Measurements from ENCODE around the gene OTUB1.
"Not testable (repeated sequence)": the region's sequence is repeated elsewhere in the genome, so short reads cannot be mapped to it uniquely, and the experiment has no call there.

Gene OTUB1, protein sequence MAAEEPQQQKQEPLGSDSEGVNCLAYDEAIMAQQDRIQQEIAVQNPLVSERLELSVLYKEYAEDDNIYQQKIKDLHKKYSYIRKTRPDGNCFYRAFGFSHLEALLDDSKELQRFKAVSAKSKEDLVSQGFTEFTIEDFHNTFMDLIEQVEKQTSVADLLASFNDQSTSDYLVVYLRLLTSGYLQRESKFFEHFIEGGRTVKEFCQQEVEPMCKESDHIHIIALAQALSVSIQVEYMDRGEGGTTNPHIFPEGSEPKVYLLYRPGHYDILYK

DNA sequence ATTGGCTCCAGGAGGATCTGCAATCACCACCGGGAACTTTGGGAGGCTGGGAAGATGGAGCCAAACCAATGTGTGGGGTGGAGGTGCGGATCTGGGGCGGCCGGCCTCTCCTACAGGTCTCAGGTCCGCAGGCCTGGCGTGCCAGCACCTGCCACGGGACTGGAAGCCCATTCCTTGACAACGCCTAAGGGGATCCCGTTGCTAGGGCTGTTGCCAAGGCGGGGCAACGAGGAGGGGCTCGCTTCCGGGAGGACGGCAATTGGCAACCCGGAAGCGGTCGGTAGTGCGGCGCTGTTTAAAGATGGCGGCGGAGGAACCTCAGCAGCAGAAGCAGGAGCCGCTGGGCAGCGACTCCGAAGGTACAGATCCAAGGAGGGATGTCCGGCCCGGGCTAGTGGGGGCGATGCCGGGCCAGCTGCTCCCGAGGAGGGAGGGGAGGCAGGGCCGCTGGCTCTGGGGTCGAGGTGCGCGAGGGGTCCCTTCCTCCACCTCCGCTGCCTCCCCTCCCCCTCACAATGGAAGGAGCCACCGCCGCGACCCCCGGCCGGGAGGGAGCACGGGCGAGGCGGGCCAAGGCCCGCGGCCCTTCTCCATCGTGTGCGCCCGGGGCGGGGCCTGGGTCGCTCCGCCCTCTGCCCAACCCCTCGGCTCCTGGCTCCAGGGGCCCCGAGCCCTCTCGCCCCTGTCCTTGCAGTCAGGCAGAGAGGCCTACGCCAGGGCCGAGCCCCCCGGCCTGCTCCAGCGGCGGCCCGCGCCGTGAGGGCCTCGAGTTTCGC lies at the start of gene OTUB1:
Gene OTUB1, plus strand, starts transcription at position 283 of the 776 bp plus-strand sequence. Its CDS starts 19 bp downstream, at position 302.
- DNase-seq, result peak; percentile 83

DNA sequence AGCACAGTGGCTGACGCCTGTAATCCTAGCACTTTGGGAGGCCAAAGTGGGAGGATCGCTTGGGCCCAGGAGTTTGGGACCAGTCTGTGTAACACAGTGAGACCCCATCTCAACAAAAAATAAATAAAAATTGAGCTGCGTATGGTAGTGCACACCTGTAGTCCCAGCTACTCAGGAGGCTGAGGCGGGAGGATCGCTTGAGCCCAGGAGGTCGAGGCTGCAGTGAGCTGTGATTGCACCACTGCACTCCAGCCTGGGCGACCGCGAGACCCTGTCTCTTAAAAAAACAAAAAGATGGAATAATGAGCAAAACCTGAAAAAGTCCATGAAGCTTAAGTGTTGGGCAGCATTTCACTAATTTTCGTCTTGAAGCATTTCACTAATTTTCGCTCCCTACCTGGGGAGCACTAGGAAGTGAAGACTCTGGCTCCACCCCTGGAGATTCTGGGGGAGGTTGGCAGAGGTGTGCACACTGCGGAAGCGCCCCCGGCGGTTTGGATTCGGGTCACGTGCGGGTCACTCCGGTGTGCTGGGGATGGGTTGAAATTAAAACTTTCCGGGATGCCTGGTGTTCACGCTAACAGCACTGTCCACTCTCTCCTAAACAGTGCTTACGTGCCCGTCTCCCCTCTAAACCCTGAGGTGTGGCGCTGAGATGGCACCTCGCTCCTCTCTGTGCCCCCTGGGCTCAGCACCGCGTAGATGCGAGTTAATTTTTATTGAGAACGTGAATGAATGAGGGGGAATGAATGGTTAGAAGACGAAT lies 48.3 kb upstream of the OTUB1 start:
- no peak for DNase-seq

DNA sequence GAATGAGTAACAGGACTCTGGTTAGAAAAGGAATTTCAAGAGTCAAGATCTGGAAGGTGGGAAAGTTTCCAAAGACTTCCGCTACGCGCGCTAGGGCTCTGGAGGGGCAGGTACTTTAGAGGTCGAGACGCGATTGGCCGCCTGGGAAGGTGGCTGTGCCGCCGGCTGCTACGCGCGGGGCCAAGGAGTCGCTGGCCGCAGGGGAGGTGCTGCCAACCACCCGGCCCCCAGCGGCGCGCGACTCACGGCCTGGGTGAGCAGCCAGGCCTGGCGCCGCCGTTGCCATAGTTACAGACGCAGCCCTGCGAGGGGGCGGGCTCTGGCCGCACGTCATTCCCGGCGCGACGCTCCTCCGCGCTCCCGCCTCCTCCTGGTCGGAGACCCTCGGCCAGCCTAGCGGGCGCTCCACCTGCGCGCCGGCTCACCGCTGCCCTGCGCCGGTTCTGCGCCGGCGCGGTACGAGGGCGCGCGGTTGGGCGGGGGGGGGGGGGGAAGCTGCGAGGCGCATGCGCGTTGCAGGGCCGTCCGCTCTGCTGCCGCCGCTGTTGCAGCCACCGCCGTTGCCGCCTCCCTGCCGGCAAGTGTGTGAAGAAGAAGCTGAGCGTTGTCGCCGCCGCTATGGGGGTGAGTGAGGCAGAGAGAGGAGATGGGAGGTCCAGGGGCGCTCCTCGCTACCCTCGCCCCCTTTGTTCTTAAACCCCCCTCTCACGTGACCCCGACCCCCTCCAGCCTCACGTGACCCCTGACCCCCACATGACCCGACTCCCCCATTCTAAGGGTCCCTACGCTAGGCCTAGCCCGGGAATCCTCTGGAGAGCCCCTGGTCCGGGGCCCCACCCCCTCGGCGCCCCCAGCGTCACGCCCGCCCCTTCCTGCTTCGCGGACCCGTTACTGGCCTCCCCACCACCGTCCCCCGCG lies 47.5 kb upstream of the OTUB1 start, which contains the start of gene NAA40:
Gene NAA40, plus strand, starts transcription at position 524 of the 918 bp plus-strand sequence. Its CDS starts 95 bp downstream, at position 619.
- peak; percentile 93 for DNase-seq

DNA sequence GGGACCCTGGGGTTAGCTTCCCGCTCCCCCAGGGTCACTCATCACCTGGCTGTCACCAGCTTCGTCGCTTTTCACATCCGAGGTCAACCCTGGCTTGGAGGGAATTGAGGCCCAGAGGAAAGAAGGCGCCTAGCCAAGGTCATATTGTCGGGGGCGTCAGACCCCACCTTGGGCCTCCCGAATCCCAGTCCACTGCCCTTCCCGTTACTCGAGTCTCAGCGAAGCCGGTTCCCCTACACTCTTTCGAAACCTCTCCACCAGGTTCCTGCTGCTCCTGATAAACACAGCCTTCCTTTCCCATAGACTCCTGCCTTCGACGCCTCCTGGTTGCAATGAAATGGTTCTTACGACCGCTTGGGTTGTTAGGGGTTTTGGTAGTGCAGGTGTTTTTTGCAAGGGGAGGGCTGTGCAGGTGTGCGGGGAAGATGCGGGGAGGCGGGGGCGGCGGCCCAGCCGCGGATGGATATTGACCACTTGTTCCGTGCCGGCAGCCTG lies 46.8 kb upstream of the OTUB1 start:
- no peak for DNase-seq

DNA sequence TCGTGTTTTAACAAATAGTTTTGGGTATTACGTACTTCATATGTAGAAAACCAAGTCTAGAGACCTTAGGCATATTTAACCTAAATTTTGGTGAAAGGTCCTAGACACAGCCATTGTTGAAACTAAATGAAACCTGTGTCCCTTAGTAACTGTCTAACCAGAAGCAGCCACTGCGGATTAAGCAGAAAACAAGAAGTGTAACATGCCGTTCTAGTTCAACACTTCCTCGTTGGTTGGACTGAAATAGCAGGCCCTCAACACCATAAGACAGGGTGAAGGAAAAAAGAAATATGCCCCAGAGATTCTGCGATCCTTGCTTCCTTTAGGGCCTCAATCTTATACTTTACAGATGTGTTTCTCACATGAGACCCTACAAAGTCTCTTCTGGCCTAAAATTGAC lies 45.5 kb upstream of the OTUB1 start:
- DNase-seq, result peak; percentile 87

DNA sequence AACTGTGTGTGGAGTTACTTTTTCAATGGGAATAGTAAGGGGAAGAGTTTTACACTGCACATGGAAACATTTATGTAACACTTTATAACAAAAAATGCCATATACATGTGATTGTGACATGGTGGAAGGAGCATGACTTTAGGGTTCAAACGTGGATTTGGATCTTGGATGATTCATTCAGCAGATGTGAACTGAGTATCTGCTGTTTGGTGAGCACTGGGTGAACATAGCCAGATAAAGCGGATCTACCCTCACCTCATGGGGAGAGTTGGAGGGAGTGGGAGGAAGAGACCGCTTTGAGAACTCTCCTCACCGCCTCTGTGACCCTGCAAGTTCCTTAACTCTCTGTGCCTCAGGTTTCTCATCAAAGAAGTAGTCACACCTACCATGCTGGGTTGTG lies 44.3 kb upstream of the OTUB1 start:
- peak; percentile 14 for DNase-seq

DNA sequence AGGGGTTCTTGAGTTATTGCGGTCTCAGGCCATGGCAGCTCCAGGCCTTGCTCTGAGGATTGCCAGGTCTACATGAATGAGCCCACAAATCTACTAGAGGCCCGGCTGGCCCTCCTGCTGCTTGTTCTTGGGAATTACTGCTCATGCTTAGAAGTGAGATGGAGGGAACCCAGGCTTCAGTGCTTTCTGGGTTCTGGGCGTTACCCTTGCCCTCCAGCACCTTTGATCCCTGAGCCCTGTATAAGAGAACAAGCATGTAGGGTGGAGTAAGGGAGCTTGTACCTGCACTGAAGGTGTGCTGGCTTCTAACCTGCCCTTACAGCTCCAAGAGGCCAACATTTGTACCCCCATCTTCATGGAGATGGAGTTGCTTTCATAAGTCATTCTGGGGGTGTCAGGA lies 43.4 kb upstream of the OTUB1 start:
- DNase-seq, result no peak

DNA sequence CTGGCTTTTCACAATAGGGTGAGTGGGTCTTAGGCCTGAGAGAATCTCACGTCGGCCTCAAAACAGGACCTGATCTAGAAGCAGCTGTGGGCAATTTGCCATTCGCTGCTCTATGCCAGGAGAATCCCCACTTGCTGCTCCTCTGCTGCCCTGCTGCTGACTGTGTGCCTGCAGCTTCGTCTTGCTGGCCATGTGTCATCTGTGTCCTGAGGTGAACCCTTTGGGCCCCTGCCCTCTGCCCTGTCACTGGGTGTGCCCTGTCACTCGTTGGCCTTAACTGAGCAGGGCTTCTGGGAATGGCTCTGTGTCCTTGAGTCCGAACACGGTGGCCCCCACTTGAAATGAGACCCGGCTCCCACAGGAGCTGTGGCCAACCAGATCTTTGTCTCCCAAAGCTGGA lies 41.3 kb upstream of the OTUB1 start:
- DNase-seq, result no peak

DNA sequence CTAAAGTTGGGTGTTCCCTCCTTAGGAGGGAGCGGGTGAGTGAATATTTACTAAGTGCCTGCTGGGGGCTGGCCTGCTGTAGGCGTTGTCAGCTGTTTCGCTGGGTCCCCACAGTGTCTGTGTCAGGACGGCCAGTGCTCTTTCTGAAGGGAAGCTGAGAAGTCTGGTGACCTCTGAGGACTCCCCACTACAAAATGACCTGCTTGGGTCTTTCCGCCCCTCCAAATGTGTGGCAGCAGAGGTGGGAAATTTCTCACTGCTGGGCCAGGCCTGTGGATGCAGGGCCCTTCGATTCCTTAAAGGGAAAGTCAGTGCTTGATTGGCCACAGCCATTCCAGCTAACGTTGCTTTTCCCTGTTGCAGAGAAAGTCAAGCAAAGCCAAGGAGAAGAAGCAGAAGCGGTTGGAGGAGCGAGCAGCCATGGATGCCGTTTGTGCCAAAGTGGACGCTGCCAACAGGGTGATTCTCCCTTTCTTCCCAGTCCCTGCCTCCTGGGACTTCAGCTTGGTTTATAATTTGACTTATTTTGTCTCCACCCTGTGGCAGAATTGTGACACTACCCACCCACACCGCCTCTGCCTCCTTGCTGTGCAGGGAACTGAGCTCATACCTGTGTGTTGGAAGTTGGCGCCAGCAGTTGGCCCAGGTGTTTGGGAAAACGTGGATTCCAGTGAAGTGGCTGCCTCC lies 40.6 kb upstream of the OTUB1 start:
- DNase-seq, result peak; percentile 57

DNA sequence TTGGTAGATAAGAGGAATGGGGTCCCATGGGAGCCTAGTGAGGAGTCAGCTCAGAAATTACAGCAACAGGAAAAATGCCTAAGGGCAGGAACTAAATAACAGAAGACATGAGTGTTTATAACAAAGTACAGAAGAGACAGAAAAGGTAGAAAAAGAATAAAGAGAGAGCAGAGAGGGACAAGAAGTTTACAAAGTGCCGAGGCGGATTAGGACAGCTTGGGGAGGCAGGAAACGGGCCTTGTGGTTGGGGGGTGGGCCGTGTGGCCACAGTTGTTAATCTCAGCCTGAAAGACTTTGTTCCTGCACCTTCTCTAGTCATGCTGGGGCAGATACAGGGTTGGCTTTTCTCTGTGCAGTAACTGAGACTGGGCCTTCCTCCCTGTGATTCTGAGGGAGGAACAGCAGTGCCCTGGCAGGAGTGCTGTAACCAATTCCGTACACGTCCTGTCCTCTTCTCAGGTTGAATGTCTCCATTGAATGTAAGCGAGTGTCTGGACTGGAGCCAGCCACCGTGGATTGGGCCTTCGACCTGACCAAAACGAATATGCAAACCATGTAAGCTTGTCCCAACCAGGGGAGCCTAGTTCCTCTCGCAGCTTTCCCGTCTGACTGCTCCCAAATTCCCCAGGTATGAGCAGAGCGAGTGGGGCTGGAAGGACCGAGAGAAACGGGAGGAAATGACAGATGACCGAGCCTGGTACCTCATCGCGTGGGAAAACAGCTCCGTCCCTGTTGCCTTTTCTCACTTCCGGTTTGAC lies 34.3 kb upstream of the OTUB1 start:
- DNase-seq, result peak; percentile 81

DNA sequence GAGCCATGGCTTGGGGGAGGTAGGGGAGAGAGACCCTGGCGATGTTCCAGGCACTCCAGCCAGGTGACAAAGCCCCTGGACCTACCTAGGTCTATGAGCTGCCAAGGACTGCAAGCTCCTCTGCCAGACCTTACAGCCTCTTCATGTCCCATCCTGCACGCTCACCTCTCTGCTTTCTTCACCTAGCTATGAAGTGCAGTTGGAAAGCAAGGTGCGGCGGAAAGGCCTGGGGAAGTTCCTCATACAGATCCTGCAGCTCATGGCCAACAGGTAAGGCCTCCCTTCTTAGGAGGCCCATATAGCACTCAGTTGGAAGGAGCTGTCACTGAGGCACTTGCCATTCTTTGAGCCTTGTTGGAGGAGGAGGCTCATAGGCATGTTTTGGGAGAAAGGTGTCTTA lies 33.7 kb upstream of the OTUB1 start:
- no peak for DNase-seq

DNA sequence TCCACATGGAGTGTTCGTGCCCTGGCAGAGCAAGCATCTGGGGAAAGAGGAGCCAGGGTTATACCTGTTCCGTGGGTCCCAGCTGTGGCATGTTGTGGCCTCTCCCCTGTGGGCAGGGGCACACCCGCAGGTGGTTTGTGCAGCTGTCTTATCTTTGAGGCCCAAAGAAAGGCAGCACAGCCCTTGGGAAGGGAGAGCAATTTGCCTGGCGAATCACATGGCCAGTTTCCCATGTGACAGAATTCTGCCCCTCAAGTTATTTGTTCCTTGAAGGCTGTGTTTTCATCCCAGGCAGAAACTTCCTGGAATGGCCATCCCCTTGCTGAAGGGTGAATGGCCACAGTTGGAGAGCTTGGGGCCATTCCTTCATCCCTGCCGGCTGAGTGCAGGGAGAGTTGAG lies 28.2 kb upstream of the OTUB1 start:
- no peak for DNase-seq

DNA sequence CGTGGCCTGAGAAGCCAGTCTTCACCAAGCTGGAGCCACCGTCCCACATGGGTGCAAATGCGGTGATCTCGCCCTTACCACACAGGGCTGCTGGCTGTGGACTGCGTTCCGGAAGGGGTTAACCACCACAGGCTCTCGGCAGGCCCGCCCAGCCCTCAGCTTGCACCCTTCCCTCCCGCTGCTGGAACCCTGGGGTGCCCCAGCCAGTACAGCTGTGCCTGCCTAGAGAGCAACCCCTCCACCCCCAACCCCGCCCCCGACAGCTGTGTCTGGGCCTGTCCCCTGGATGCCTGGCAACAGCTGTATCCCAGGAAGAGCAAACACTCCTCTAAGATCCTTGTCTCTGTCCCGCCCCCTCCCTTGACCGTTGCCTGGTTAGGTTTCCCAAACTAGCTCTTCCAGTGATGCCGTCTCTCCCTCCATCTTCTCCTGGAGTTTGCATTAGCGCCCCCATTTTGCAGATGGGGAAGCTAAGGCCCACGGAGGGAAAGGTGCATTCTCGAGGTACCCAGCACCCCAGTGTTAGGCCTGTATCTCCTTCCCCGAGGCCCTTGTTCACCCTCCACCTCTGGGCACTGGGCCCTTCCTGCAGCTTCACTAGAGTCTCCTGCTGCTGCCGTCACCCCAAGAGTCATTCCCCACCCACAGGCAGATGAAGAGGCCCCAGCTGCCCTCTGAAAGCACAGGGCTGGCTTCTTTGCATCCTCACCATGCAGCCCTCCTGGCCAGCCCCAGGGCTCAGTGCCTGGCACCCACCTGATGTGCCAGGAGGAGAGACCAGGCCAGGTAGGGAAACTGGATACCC lies 24.4 kb upstream of the OTUB1 start:
- DNase-seq, result peak; percentile 90

DNA sequence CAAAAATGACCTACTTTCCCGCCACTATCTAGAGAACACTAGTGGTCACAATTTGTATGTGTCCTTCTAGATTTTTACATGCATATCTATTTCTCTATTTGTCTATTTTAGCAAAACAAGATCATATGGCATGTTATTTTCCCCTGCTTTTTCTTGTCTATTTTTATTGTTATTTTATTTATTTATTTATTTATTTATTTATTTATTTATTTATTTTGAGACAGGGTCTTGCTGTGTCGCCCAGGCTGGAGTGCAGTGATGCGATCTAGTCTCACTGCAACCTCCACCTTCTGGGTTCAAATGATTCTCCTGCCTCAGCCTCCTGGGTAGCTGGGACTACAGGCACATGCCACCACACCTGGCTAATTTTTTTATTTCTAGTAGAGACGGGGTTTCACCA lies 22.3 kb upstream of the OTUB1 start:
- not testable (repeated sequence) for DNase-seq

DNA sequence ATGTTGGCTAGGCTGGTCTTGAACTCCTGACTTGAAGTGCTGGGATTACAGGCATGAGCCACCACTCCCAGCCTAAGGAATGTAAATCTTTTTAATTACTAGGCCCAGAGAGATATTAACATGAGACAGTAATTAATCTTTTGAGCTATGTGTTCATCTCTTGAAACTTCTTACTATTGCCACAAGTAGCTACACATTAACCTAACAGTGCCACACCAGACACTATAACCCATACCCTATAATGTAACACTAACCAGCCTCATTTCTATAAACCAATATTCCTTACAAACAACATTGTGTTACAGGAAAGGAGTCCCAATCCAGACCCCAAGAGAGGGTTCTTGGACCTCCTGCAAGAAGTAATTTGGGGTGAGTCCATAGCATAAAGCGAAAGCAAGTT lies 19.8 kb upstream of the OTUB1 start:
- no peak for DNase-seq

DNA sequence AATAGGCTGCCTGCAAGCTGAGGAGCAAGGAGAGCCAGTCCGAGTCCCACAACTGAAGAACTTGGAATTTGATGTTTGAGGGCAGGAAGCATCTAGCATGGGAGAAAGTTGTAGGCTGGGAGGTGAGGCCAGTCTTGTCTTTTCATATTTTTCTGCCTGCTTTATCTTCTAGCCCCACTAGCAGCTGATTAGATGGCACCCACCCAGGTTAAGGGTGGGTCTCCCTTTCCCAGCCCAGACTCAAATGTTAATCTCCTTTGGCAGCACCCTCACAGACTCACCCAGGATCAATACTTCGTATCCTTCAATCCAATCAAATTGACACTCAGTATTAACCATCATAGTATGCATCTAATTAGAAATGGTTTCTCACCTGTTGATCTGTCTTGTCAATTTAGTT lies 16.8 kb upstream of the OTUB1 start:
- no peak for DNase-seq

DNA sequence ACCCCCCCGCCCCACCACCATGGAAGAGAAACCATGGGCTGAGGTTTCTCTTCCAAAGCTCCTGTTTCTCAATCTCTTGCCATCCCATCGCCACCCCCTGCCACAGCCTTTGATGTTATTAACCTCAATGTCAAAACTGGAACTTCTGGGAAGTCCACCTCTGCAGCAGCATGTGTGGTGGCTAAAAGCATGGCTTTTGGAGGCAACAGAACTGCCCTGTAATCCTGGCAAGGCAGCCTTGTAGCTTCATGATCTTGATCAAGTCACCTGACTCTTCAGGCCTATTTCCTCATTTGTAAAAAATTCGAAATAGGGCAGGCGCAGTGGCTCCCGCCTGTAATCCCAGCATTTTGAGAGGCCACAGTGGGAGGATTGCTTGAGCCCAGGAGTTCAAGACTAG lies 15.3 kb upstream of the OTUB1 start:
- peak; percentile 93 for DNase-seq

DNA sequence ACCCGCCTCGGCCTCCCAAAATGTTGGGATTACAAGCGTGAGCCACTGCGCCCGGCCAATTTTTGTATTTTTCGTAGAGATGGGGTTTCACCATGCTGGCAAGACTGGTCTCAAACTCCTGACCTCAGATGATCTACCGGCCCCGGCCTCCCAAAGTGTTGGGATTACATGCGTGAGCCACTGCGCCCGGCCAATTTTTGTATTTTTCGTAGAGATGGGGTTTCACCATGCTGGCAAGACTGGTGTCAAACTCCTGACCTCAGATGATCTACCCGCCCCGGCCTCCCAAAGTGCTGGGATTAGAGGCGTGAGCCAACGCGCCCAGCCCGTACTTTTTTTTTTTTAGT lies 12.4 kb upstream of the OTUB1 start:
- not testable (repeated sequence) for DNase-seq

DNA sequence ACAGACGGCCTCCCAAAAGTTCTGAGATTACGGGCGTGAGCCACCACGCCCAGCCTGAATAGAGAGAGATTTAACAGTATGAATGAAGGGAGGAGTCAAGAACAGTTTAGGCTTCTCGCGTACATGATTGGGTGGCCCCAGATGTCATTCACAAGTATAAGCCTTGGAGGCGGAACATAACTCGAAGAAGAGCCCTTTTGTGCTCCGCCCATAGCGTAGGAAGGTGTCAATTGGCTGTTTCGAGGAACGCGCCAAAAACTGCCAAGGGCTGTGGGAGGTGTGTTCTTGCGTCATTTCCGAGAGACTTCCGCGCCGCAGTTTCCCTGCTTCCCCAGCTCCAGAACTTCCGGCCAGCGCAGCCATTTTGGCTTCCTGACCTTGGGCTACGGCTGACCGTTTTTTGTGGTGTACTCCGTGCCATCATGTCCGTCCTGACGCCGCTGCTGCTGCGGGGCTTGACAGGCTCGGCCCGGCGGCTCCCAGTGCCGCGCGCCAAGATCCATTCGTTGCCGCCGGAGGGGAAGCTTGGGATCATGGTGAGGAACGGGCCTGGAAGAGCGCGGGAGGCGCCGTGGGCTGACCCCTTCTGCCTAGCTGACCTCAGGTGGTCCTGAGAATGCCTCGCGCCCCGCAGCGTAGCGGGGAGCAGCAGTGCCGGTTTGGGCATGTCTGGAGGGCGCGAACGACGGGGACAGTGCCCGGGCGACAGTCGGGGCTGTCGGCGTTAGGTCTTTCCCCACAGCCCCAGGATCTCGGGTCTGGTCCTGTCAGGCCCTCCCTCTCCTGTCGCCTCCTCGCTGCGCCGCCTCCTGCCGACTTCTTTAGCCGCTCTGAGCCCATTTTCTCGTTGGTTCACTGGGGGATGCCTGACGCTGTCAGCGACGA lies 11.7 kb upstream of the OTUB1 start, which contains the start of gene COX8A:
Gene COX8A, plus strand, starts transcription at position 362 of the 885 bp plus-strand sequence. Its CDS starts 61 bp downstream, at position 423.
- DNase-seq, result peak; percentile 100
